Gastrocnemius medialis (tissue), 4 donors: Measurements from ENCODE around the gene ITIH3. TPM values are rescaled to one million over a fixed set of nuclear protein-coding genes. Genes with fewer than 3 reads are reported as not detected.

Experiments used
- ATAC-seq, 2 donors: fragments of 150-250 bp; one replicate each; pipeline ENCODE4 v1.9.1; 2016
- DNase-seq, 2 donors: peaks; one replicate each; pipeline ENCODE4 v3.0.0-alpha.2; 2019
- H3K27ac ChIP-seq, 4 donors: fragments of 200-600 bp; sonication (generic); 1 replicate in 1 of 4; 2 replicates in 3 of 4; pipeline ENCODE4 v1.5.1; 2016 to 2018; ENCODE audit warnings: mild to moderate bottlenecking in 2 of 4, moderate library complexity in 1 of 4
- H3K27me3 ChIP-seq, 3 donors: fragments of 200-600 bp; sonication (generic) in 2 of 3; 1 replicate in 1 of 3; 2 replicates in 2 of 3; pipeline versions ENCODE4 v1.5.1 to v1.6.0; 2016 to 2019; ENCODE audit warnings: mild to moderate bottlenecking in 1 of 3, moderate library complexity in 1 of 3
- H3K36me3 ChIP-seq, 2 donors: fragments of 200-600 bp; sonication (generic) in 1 of 2; one replicate each; pipeline ENCODE4 v1.5.1; 2017 to 2018
- H3K4me1 ChIP-seq, 2 donors: fragments of 200-600 bp; sonication (generic) in 1 of 2; one replicate each; pipeline ENCODE4 v1.5.1; 2016 to 2017; ENCODE audit warnings: mild to moderate bottlenecking in 2 of 2
- H3K4me3 ChIP-seq, 4 donors: fragments of 200-600 bp; sonication (generic) in 3 of 4; 1 replicate in 1 of 4; 2 replicates in 3 of 4; pipeline ENCODE4 v1.5.1; 2016 to 2019; ENCODE audit warnings: mild to moderate bottlenecking in 2 of 4
- H3K9me3 ChIP-seq, 3 donors: fragments of 200-600 bp; sonication (generic) in 2 of 3; 1 replicate in 1 of 3; 2 replicates in 2 of 3; pipeline ENCODE4 v1.5.1; 2016 to 2019
- CTCF ChIP-seq, 5 experiments: fragments of 450-650 bp in 3 of 5; fragments of 200-600 bp in 2 of 5; sonication (generic) in 2 of 5; IDR thresholded peaks in 4 of 5; conservative IDR thresholded peaks in 1 of 5; 1 replicate in 4 of 5; 2 replicates in 1 of 5; pipeline ENCODE4 v1.5.1; 2016 to 2019; ENCODE audit warnings: antibody characterized with exemption in 5 of 5, mild to moderate bottlenecking in 3 of 5, moderate library complexity in 3 of 5
- POLR2A ChIP-seq, 2 donors: fragments of 450-650 bp; IDR thresholded peaks; one replicate each; pipeline ENCODE4 v1.6.1; 2017; ENCODE audit warnings: antibody characterized with exemption in 2 of 2, mild to moderate bottlenecking in 2 of 2, moderate library complexity in 2 of 2
- in situ Hi-C, 4 donors: fragments of 200-750 bp; cut with MboI; loops; one replicate each; pipeline versions ENCODE4 v1.15.0 to v1.8.0; 2017; ENCODE audit warnings: low sequenced_read_pairs in 4 of 4
- intact Hi-C: fragments of 100-400 bp; cut with DNase I; formaldehyde crosslinking; loops from one replicate; pipeline ENCODE4 v1.15.1; 2023; ENCODE audit warnings: low total_unique reads
- total RNA-seq, 4 donors: library from RNA; depleted of rRNA; stranded (reverse); fragments of >200 nt; gene quantifications; one replicate each; pipeline versions ENCODE4 v1.1.0 to v1.2.3, GENCODE V29; 2016

ITIH3 gene
- total RNA-seq, 4 donors from 2014 or later, result 0.66 to 3.1 (median 1.5) TPM

- no peaks in the 10 kb centered on the region for H3K9me3 ChIP-seq
- no peak overlapping the region for H3K4me3 ChIP-seq
- no peaks in the 10 kb centered on the region for H3K27me3 ChIP-seq
- H3K4me1 ChIP-seq, result no peaks in the 10 kb centered on the region
- intact Hi-C loops, result no loop called here
- no peaks in the 10 kb centered on the region for H3K36me3 ChIP-seq
- TF ChIP-seq CTCF (IDR thresholded peaks at IDR 0.05 in 4 of 5, conservative IDR thresholded peaks at IDR 0.05 in 1 of 5), result no peak
- no peak for TF ChIP-seq POLR2A (IDR thresholded peaks at IDR 0.05)
- in situ Hi-C loops, result no loop called here
- DNase-seq (no peak), ATAC-seq (no peak)
- H3K27ac ChIP-seq, result no peak overlapping the region
Observed at GRCh38 chr3:52791928-52792327, 2.7 kb upstream of the ITIH3 start.

DNA sequence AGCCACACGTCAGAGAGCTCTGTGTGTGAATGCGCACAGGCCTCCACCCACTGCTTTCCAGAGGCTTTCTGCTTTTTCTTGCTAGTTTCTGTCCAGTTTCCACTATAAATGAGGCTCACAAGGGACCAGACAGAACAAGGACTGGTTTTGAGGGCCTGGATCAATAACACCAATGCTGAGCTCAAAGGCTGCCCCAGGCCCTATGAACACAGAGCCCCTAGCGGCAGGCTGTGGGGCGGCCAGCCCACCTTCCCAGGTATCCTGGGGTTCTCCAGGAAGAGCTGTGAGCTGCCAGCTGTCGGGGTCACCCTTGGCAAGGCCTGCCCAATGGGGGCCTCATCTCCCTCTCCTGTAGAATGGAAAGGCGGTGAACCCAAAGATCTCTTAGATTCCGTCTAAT lies 2.2 kb upstream of the ITIH3 start:
- no peaks in the 10 kb centered on the region for H3K36me3 ChIP-seq
- no peaks in the 10 kb centered on the region for H3K4me1 ChIP-seq
- in situ Hi-C loops (no loop called here), intact Hi-C loops (no loop called here)
- H3K4me3 ChIP-seq, result no peak overlapping the region
- no peaks in the 10 kb centered on the region for H3K9me3 ChIP-seq
- TF ChIP-seq CTCF (IDR thresholded peaks at IDR 0.05 in 4 of 5, conservative IDR thresholded peaks at IDR 0.05 in 1 of 5), result no peak
- TF ChIP-seq POLR2A (IDR thresholded peaks at IDR 0.05), result no peak
- H3K27ac ChIP-seq, result no peak overlapping the region
- ATAC-seq (no peak), DNase-seq (no peak)
- H3K27me3 ChIP-seq, result no peaks in the 10 kb centered on the region

DNA sequence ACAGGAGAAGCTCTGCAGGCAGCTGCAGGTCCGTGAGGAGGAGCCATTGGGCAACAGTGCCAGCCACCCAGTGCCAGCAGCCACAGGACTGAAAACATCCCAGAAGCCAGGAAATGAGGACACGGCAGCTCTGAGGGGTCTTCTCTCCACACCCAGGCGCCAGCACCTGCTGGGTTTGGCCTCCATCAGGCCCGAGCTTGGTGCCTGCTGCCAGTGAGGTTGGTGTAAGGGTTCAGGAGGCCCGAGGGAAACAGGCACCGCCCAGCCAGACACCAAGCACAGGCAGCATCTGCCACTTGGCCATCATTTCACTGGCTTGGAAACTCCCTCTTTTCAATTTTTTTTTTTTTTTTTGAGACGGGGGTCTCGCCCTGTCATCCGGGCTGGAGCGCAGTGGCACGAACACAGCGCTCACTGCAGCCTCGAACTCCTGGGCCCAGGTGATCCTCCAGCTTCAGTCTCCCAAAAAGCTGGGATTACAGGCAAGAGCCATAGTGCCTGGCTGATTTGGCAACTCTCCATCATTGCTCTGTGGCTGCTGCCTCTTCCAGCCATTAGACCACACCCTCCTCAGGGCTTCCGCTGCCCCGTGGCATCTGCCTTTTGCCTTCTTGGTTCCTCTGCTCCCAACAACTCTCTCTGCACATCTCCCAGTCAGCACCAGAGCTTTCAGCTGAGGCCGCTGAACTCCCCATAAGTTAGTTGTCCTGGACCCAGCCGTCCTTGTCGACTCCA lies 1.5 kb upstream of the ITIH3 start:
- no peaks in the 10 kb centered on the region for H3K9me3 ChIP-seq
- H3K36me3 ChIP-seq, result no peaks in the 10 kb centered on the region
- TF ChIP-seq CTCF (IDR thresholded peaks at IDR 0.05 in 4 of 5, conservative IDR thresholded peaks at IDR 0.05 in 1 of 5) (no peak), POLR2A (IDR thresholded peaks at IDR 0.05) (no peak)
- ATAC-seq (no peak), DNase-seq (no peak)
- no peak overlapping the region for H3K4me3 ChIP-seq
- no peaks in the 10 kb centered on the region for H3K4me1 ChIP-seq
- H3K27me3 ChIP-seq, result no peaks in the 10 kb centered on the region
- in situ Hi-C loops (no loop called here), intact Hi-C loops (no loop called here)
- no peak overlapping the region for H3K27ac ChIP-seq

DNA sequence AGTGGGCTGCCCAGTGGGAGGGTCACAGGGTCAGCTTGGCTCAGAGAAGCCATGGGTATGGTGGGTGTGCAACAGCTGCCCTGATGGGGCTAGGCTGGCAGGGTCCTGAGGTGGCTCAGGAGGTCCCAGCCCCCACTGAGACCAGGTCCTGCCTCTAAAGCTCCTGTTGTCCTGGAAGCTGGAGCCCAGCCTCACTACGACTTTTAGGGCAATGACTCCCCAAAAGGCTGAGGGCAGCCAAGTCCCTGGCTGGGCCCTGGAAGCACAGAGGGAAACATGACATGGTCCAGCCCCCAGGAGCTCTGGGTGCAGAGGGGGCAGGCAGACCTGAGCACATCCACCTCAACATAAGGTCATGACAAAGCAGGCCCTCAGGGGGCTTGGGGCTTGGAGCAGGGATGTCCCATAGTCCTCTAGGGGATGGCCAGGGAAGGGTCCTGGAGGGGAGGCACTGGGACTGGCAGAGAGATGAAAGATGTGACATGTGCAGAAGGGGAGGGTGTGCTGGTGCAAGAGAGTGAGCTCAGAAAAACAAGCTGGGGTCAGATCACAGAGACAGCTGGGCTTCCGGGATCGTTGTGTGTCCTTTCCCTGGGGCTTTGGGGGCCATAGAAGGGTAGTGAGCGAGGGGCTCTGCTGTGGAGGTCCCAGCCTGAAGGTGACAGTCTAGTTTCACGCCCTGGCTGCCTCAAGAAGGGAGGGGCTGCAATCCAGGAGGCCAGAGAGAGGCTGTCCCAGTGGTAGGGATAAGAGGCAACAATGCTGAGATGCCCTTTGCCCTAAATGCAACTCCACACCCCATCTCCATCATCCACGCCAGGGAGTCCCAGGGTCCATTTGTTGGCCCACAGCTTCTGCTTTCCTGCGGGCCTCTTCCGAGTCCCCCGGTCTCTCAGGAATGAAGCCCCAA lies 639 bp upstream of the ITIH3 start:
- intact Hi-C loops, result no loop called here
- no peaks in the 10 kb centered on the region for H3K9me3 ChIP-seq
- no peaks in the 10 kb centered on the region for H3K4me1 ChIP-seq
- H3K36me3 ChIP-seq, result no peaks in the 10 kb centered on the region
- H3K27me3 ChIP-seq, result no peaks in the 10 kb centered on the region
- ATAC-seq (no peak), DNase-seq (no peak)
- no peak overlapping the region for H3K27ac ChIP-seq
- TF ChIP-seq CTCF (IDR thresholded peaks at IDR 0.05 in 4 of 5, conservative IDR thresholded peaks at IDR 0.05 in 1 of 5), result no peak
- TF ChIP-seq POLR2A (IDR thresholded peaks at IDR 0.05), result no peak
- H3K4me3 ChIP-seq, result no peak overlapping the region
- in situ Hi-C loops, result no loop called here
